Uterus (tissue), 2 donors: ENCODE data around the gene HOMER1.

Experiments
- POLR2A ChIP-seq, 2 donors: fragments of 450-650 bp; IDR thresholded peaks; one replicate each; pipeline ENCODE4 v1.6.1; 2016; ENCODE audit warnings: antibody characterized with exemption in 2 of 2, mild to moderate bottlenecking in 1 of 2, moderate library complexity in 1 of 2
- TF ChIP-seq, protein P1 (sequence below), 4 experiments: fragments of 200-600 bp in 2 of 4; fragments of 450-650 bp in 2 of 4; sonication (generic) in 2 of 4; IDR thresholded peaks; one replicate each; pipeline ENCODE4 v1.5.1; 2016 to 2019; ENCODE audit warnings: antibody characterized with exemption in 4 of 4, mild to moderate bottlenecking in 2 of 4, moderate library complexity in 1 of 4

- TF ChIP-seq, protein P1, sequence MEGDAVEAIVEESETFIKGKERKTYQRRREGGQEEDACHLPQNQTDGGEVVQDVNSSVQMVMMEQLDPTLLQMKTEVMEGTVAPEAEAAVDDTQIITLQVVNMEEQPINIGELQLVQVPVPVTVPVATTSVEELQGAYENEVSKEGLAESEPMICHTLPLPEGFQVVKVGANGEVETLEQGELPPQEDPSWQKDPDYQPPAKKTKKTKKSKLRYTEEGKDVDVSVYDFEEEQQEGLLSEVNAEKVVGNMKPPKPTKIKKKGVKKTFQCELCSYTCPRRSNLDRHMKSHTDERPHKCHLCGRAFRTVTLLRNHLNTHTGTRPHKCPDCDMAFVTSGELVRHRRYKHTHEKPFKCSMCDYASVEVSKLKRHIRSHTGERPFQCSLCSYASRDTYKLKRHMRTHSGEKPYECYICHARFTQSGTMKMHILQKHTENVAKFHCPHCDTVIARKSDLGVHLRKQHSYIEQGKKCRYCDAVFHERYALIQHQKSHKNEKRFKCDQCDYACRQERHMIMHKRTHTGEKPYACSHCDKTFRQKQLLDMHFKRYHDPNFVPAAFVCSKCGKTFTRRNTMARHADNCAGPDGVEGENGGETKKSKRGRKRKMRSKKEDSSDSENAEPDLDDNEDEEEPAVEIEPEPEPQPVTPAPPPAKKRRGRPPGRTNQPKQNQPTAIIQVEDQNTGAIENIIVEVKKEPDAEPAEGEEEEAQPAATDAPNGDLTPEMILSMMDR (IDR thresholded peaks at IDR 0.05) = no peak
- TF ChIP-seq POLR2A (IDR thresholded peaks at IDR 0.05) = no peak
Observed at GRCh38 chr5:79436224-79436623, 77.7 kb downstream of the HOMER1 start.
